ENCODE data around the gene P2RX4.

DNA sequence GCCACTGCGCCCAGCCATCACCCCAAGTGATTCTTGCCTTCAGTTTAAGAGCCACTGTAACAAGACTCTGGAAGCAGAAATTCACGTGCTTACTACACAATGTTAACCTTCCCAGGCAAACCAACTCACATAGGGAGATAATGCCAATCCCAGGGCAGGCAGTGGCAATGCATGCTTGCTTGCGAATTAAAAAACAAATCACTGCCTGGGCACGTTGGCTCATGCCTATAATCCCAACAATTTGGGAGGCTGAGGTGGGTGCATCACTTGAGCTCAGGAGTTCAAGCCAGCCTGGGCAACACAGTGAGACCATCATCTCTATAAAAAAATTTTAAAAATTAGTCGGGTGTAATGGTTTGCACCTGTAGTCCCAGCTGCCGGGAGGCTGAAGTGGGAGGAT is 37.8 kb upstream of the P2RX4 start:
- TF ChIP-seq, protein P1, sequence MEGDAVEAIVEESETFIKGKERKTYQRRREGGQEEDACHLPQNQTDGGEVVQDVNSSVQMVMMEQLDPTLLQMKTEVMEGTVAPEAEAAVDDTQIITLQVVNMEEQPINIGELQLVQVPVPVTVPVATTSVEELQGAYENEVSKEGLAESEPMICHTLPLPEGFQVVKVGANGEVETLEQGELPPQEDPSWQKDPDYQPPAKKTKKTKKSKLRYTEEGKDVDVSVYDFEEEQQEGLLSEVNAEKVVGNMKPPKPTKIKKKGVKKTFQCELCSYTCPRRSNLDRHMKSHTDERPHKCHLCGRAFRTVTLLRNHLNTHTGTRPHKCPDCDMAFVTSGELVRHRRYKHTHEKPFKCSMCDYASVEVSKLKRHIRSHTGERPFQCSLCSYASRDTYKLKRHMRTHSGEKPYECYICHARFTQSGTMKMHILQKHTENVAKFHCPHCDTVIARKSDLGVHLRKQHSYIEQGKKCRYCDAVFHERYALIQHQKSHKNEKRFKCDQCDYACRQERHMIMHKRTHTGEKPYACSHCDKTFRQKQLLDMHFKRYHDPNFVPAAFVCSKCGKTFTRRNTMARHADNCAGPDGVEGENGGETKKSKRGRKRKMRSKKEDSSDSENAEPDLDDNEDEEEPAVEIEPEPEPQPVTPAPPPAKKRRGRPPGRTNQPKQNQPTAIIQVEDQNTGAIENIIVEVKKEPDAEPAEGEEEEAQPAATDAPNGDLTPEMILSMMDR (IDR thresholded peaks at IDR 0.05) = no peak
- no peak for TF ChIP-seq ZFX (IDR thresholded peaks at IDR 0.05; ENCODE audit: borderline replicate concordance)

All from 22Rv1 (cell line).